ENCODE results near the gene KRT12.

- no peak for TF ChIP-seq CTCF (conservative IDR thresholded peaks at IDR 0.05 in 1 of 2, IDR thresholded peaks at IDR 0.05 in 1 of 2; ENCODE audit: low read depth in 1 of 2, low read length in 2 of 2)
- no peak for TF ChIP-seq EZH2 (IDR thresholded peaks at IDR 0.05; ENCODE audit: low read length, missing control alignments)
Observed at GRCh38 chr17:40900809-40901356, 33.9 kb upstream of the KRT12 start.
